Measurements from ENCODE around the gene ZFYVE27.

GRCh38 chr10:97805949-97806348 lies 69.0 kb downstream of the ZFYVE27 start:
- TF ChIP-seq FOXM1 (IDR thresholded peaks at IDR 0.05; ENCODE audit: borderline replicate concordance, low read depth) (no peak), REST (IDR thresholded peaks at IDR 0.05; ENCODE audit: low read depth) (no peak), EP300 (IDR thresholded peaks at IDR 0.05; ENCODE audit: borderline replicate concordance) (no peak)
